Endodermal cell (in vitro differentiated cells): ENCODE results near the gene ARL15. TPM values are rescaled to one million over a fixed set of nuclear protein-coding genes. Genes with fewer than 3 reads are reported as not detected.

Experiments
- DNase-seq: peaks from one replicate; pipeline ENCODE4 v3.0.0-alpha.2; 2017
- H3K27ac ChIP-seq: 2 replicates; pipeline ENCODE4 v1.5.1; 2013; ENCODE audit warnings: mild to moderate bottlenecking, low read depth, low read length, moderate library complexity
- H3K27me3 ChIP-seq: 2 replicates; pipeline ENCODE4 v1.6.1; 2013; ENCODE audit warnings: mild to moderate bottlenecking, low read length, moderate library complexity; ENCODE audit not compliant: insufficient read depth, control insufficient read depth, poor library complexity, severe bottlenecking
- H3K36me3 ChIP-seq: 2 replicates; pipeline ENCODE4 v1.7.0; 2013; ENCODE audit warnings: mild to moderate bottlenecking, low read length, moderate library complexity; ENCODE audit not compliant: control insufficient read depth, insufficient read depth
- H3K4me1 ChIP-seq: one replicate; pipeline ENCODE4 v1.7.0; 2013; ENCODE audit warnings: low read length; ENCODE audit not compliant: control insufficient read depth, insufficient read depth
- H3K4me3 ChIP-seq: 2 replicates; pipeline ENCODE4 v1.5.1; 2013; ENCODE audit warnings: mild to moderate bottlenecking, low read length, moderate library complexity
- H3K9ac ChIP-seq: 2 replicates; pipeline ENCODE4 v1.6.1; 2013; ENCODE audit warnings: mild to moderate bottlenecking, low read length, moderate library complexity; ENCODE audit not compliant: poor library complexity, severe bottlenecking; ENCODE audit errors: extremely low read depth
- H3K9me3 ChIP-seq: 2 replicates; pipeline ENCODE4 v1.6.1; 2013; ENCODE audit warnings: mild to moderate bottlenecking, low read length, moderate library complexity; ENCODE audit not compliant: control insufficient read depth
- H3K27ac Mint-ChIP-seq: 2 replicates; pipeline ENCODE4 v1.8.0; 2020; ENCODE audit warnings: mixed read lengths
- H3K27me3 Mint-ChIP-seq: 2 replicates; pipeline ENCODE4 v1.8.0; 2021; ENCODE audit warnings: mild to moderate bottlenecking, mixed read lengths; ENCODE audit not compliant: insufficient read depth
- H3K36me3 Mint-ChIP-seq: 2 replicates; pipeline ENCODE4 v1.8.0; 2020; ENCODE audit warnings: low read depth, mixed read lengths
- H3K4me1 Mint-ChIP-seq: 2 replicates; pipeline ENCODE4 v1.8.0; 2020; ENCODE audit warnings: mixed read lengths
- H3K4me3 Mint-ChIP-seq: 2 replicates; pipeline ENCODE4 v1.8.0; 2020; ENCODE audit warnings: mild to moderate bottlenecking, moderate library complexity, mixed read lengths
- H3K9me3 Mint-ChIP-seq: 2 replicates; pipeline ENCODE4 v1.8.0; 2020; ENCODE audit warnings: mild to moderate bottlenecking, mixed read lengths
- CTCF ChIP-seq: fragments of 200-600 bp; sonication (generic); conservative IDR thresholded peaks from 2 replicates; pipeline ENCODE4 v1.5.0; 2021; ENCODE audit warnings: antibody characterized with exemption, mild to moderate bottlenecking
- WGBS, 2 experiments: methylation state at CpG; one replicate each; pipeline versions ENCODE4 v1.1.5 to v1.1.7; 2013; ENCODE audit warnings: missing lambda C conversion rate in 2 of 2, mixed read lengths in 1 of 2; ENCODE audit not compliant: insufficient coverage in 1 of 2, insufficient read length in 1 of 2; 5-methylcytosine and 5-hydroxymethylcytosine counted together
- total RNA-seq, 2 donors: library from RNA; stranded (reverse); fragmentation: NEBNext Ultra II Directional in 1 of 2; extraction: Animal tissue kit (Norgen Biotek cat#: 25700) in 1 of 2; gene quantifications; 2 replicates in 1 of 2; 3 replicates in 1 of 2; pipeline ENCODE4 v1.2.1, GENCODE V29; 2021

ARL15 gene
- total RNA-seq, 2 donors from 2014 or later, result 23.3 to 24.0 TPM

- TF ChIP-seq CTCF, result no peak
- Mint-ChIP-seq H3K4me3 (no peak overlapping the region), H3K36me3 (no peaks in the 10 kb centered on the region), H3K4me1 (peaks cover 6% of the 10 kb centered on the region), H3K27me3 (no peaks in the 10 kb centered on the region), H3K27ac (no peak overlapping the region), H3K9me3 (no peaks in the 10 kb centered on the region)
- no peak for DNase-seq
- Histone ChIP-seq H3K9me3 (no peaks in the 10 kb centered on the region), H3K9ac (no peak overlapping the region), H3K36me3 (no peaks in the 10 kb centered on the region), H3K27me3 (no peaks in the 10 kb centered on the region), H3K4me3 (no peak overlapping the region), H3K27ac (no peak overlapping the region), H3K4me1 (no peaks in the 10 kb centered on the region)
- 100% methylated on average over 1 to 2 of the region's 2 CpGs for WGBS, 2 experiments
Observed at GRCh38 chr5:53971131-53971530, 339.2 kb downstream of the ARL15 start.

GRCh38 chr5:53970475-53970874, 339.9 kb downstream of the ARL15 start:
- no peak for DNase-seq
- Mint-ChIP-seq H3K27ac (no peak overlapping the region), H3K4me3 (no peak overlapping the region), H3K4me1 (peaks cover 7% of the 10 kb centered on the region), H3K27me3 (no peaks in the 10 kb centered on the region), H3K9me3 (no peaks in the 10 kb centered on the region), H3K36me3 (no peaks in the 10 kb centered on the region)
- H3K27me3 ChIP-seq, result no peaks in the 10 kb centered on the region
- H3K9me3 ChIP-seq, result no peaks in the 10 kb centered on the region
- H3K4me3 ChIP-seq, result no peak overlapping the region
- no peak for TF ChIP-seq CTCF
- no peaks in the 10 kb centered on the region for H3K4me1 ChIP-seq
- no peak overlapping the region for H3K9ac ChIP-seq
- H3K27ac ChIP-seq, result no peak overlapping the region
- no peaks in the 10 kb centered on the region for H3K36me3 ChIP-seq
- 83 to 94% methylated on average over 1 to 3 of the region's 3 CpGs for WGBS, 2 experiments

- no peaks in the 10 kb centered on the region for H3K9me3 ChIP-seq
- H3K36me3 ChIP-seq, result no peaks in the 10 kb centered on the region
- Mint-ChIP-seq H3K27me3 (no peaks in the 10 kb centered on the region), H3K36me3 (no peaks in the 10 kb centered on the region), H3K4me3 (no peak overlapping the region), H3K27ac (no peak overlapping the region), H3K9me3 (no peaks in the 10 kb centered on the region), H3K4me1 (peaks cover 13% of the 10 kb centered on the region)
- H3K9ac ChIP-seq, result no peak overlapping the region
- no peak overlapping the region for H3K4me3 ChIP-seq
- TF ChIP-seq CTCF, result no peak
- H3K4me1 ChIP-seq, result no peaks in the 10 kb centered on the region
- DNase-seq, result no peak
- H3K27me3 ChIP-seq, result no peaks in the 10 kb centered on the region
- no peak overlapping the region for H3K27ac ChIP-seq
- WGBS, 2 experiments, result 88 to 89% methylated on average over 1 to 2 of the region's 2 CpGs
Observed at GRCh38 chr5:53969176-53969730, 341.1 kb downstream of the ARL15 start.
